Keratinocyte (primary cell): ENCODE measurements around the gene PDE8A. TPM values are rescaled to one million over a fixed set of nuclear protein-coding genes. Genes with fewer than 3 reads are reported as not detected.

Source experiments
- DNase-seq: peaks from one replicate; pipeline ENCODE4 v3.0.0-alpha.2; 2011; ENCODE audit warnings: low read depth, missing footprints, low spot score
- FAIRE-seq: peaks from 2 replicates; lab custom pipeline; 2011; peaks lifted over from hg19 to GRCh38; lab: Jason Lieb, UNC
- H2AFZ ChIP-seq: 2 replicates; pipeline ENCODE4 v1.6.0; 2012; ENCODE audit warnings: low read length, control low read depth, inconsistent platforms; ENCODE audit not compliant: control insufficient read depth
- H3K27ac ChIP-seq: 2 replicates; pipeline ENCODE4 v1.5.1; 2011; ENCODE audit warnings: low read length; ENCODE audit not compliant: control insufficient read depth, insufficient read depth
- H3K27me3 ChIP-seq: 3 replicates; pipeline ENCODE4 v1.6.0; 2011; ENCODE audit warnings: low read length; ENCODE audit not compliant: control insufficient read depth, insufficient read depth; ENCODE audit errors: extremely low read depth
- H3K36me3 ChIP-seq, 2 experiments: 2 replicates in 1 of 2; 3 replicates in 1 of 2; pipeline ENCODE4 v1.5.1; 2011; ENCODE audit warnings: low read length in 2 of 2, mild to moderate bottlenecking in 1 of 2; ENCODE audit not compliant: control insufficient read depth in 2 of 2, insufficient read depth in 2 of 2; ENCODE audit errors: extremely low read depth in 1 of 2
- H3K4me1 ChIP-seq: 3 replicates; pipeline ENCODE4 v1.5.1; 2011; ENCODE audit warnings: low read length; ENCODE audit not compliant: control insufficient read depth, insufficient read depth; ENCODE audit errors: extremely low read depth
- H3K4me2 ChIP-seq: 3 replicates; pipeline ENCODE4 v1.6.0; 2011; ENCODE audit warnings: low read depth, low read length; ENCODE audit not compliant: control insufficient read depth, insufficient read depth; ENCODE audit errors: extremely low read depth
- H3K4me3 ChIP-seq, 3 experiments: fragments of 200-600 bp in 1 of 3; sonication (generic) in 1 of 3; 2 replicates in 2 of 3; 3 replicates in 1 of 3; pipeline ENCODE4 v1.5.1; 2011 to 2016; ENCODE audit warnings: low read length in 3 of 3, mild to moderate bottlenecking in 3 of 3, control low read depth in 2 of 3, inconsistent platforms in 1 of 3, low read depth in 1 of 3, mixed read lengths in 1 of 3, mixed run types in 1 of 3, moderate library complexity in 1 of 3; ENCODE audit not compliant: control insufficient read depth in 2 of 3, insufficient read depth in 2 of 3; ENCODE audit errors: extremely low read depth in 1 of 3
- H3K79me2 ChIP-seq: 2 replicates; pipeline ENCODE4 v1.6.0; 2012; ENCODE audit warnings: low read length; ENCODE audit not compliant: control insufficient read depth, insufficient read depth
- H3K9ac ChIP-seq: 3 replicates; pipeline ENCODE4 v1.6.0; 2011; ENCODE audit warnings: low read length; ENCODE audit not compliant: control insufficient read depth, insufficient read depth; ENCODE audit errors: extremely low read depth
- H3K9me1 ChIP-seq: 3 replicates; pipeline ENCODE4 v1.6.0; 2011; ENCODE audit warnings: low read length; ENCODE audit not compliant: control insufficient read depth, insufficient read depth; ENCODE audit errors: extremely low read depth
- H3K9me3 ChIP-seq: 2 replicates; pipeline ENCODE4 v1.5.1; 2012; ENCODE audit warnings: low read depth, low read length; ENCODE audit not compliant: control insufficient read depth
- H4K20me1 ChIP-seq: 3 replicates; pipeline ENCODE4 v1.6.0; 2011; ENCODE audit warnings: low read length; ENCODE audit not compliant: control insufficient read depth, insufficient read depth; ENCODE audit errors: extremely low read depth
- CTCF ChIP-seq, 3 experiments: IDR thresholded peaks in 1 of 3; conservative IDR thresholded peaks in 1 of 3; optimal IDR thresholded peaks in 1 of 3; 2 replicates in 2 of 3; 3 replicates in 1 of 3; pipeline versions ENCODE3 to v1.5.1; 2011; ENCODE audit warnings: low read length in 3 of 3, mild to moderate bottlenecking in 3 of 3, moderate library complexity in 2 of 3, control low read depth in 1 of 3, inconsistent platforms in 1 of 3; ENCODE audit not compliant: insufficient read depth in 2 of 3; ENCODE audit errors: extremely low read depth in 1 of 3
- EZH2 ChIP-seq: IDR thresholded peaks from one replicate; pipeline ENCODE4 v1.6.1; 2012; ENCODE audit warnings: inconsistent platforms, mild to moderate bottlenecking, low read length, moderate library complexity
- dilution Hi-C: fragments of 300-500 bp; cut with MboI; formaldehyde crosslinking; loops from one replicate; pipeline ENCODE4 v1.7.0; 2020; ENCODE audit warnings: low sequenced_read_pairs; ENCODE audit not compliant: extremely low pct_ligation_motif_present
- polyA minus RNA-seq, 3 experiments: library from RNA; depleted of rRNA, polyadenylated mRNA; stranded (reverse); fragments of >200 nt; gene quantifications; 1 replicate in 1 of 3; 2 replicates in 1 of 3; 3 replicates in 1 of 3; pipeline ENCODE4 v1.2.3, GENCODE V29; 2011
- polyA plus RNA-seq, 5 experiments: library from polyadenylated mRNA; depleted of rRNA in 3 of 5; stranded (reverse) in 3 of 5; stranded (forward) in 1 of 5; unstranded in 1 of 5; fragments of >200 nt; gene quantifications; 1 replicate in 1 of 5; 2 replicates in 3 of 5; 3 replicates in 1 of 5; pipeline versions ENCODE4 v1.2.1 to v1.2.3, GENCODE V29; 2011 to 2012; ENCODE audit warnings: missing spikeins in 2 of 5, low read depth in 1 of 5, low replicate concordance in 1 of 5

PDE8A gene
- polyA plus RNA-seq (19.5 to 24.2 TPM (median 24.1 TPM) in 3 replicates), polyA minus RNA-seq (19.0 to 29.5 TPM (median 23.7 TPM) in 3 replicates)
- polyA plus RNA-seq (2011; ENCODE audit: low read depth) = 3.5 TPM
- polyA plus RNA-seq (2011; cell fraction: cytosol; rRNA removed) = 20.3 and 30.6 TPM in 2 replicates
- 35.4 and 36.5 TPM in 2 replicates for polyA plus RNA-seq (2011; cell fraction: nucleus; rRNA removed)
- 8.3 and 12.5 TPM in 2 replicates for polyA plus RNA-seq (2012; ENCODE audit: low replicate concordance)
- polyA minus RNA-seq (2011; cell fraction: cytosol; rRNA and poly(A)+ RNA removed) = 17.3 TPM
- 12.0 and 29.8 TPM in 2 replicates for polyA minus RNA-seq (2011; cell fraction: nucleus; rRNA and poly(A)+ RNA removed)

GRCh38 chr15:84981711-84982300 is at the start of gene PDE8A:
Gene PDE8A (plus strand): TSS chr15:84981856. CDS start chr15:84982163, 307 bp downstream.
- no peaks in the 10 kb centered on the region for H3K9me3 ChIP-seq
- no peak for FAIRE-seq
- no peaks in the 10 kb centered on the region for H3K27me3 ChIP-seq
- peak within 1 kb of the TSS; percentile 92 for H3K4me2 ChIP-seq
- H3K27ac ChIP-seq = peak within 1 kb of the TSS; percentile 81
- no peak for DNase-seq
- H2AFZ ChIP-seq = peak within 1 kb of the TSS; percentile 94
- peaks cover 13% of the 10 kb centered on the region for H3K79me2 ChIP-seq
- H4K20me1 ChIP-seq = no peaks in the 10 kb centered on the region
- peaks cover 14% of the 10 kb centered on the region for H3K4me1 ChIP-seq
- no peaks in the 10 kb centered on the region for H3K36me3 ChIP-seq
- no peaks in the 10 kb centered on the region for H3K9me1 ChIP-seq
- peak within 1 kb of the TSS; percentile 87 for H3K9ac ChIP-seq
- dilution Hi-C loops = no loop called here
- peak within 1 kb of the TSS; percentile 69 to 95 (median 83) for H3K4me3 ChIP-seq
- no peak for TF ChIP-seq EZH2
- TF ChIP-seq CTCF (optimal IDR thresholded peaks at IDR 0.05 in 1 of 3, IDR thresholded peaks at IDR 0.05 in 1 of 3, conservative IDR thresholded peaks at IDR 0.05 in 1 of 3; ENCODE audit: extremely low read depth in 1 of 3, insufficient read depth in 2 of 3, low read length in 3 of 3) = no peak

GRCh38 chr15:84934942-84935729 is 46.5 kb upstream of the PDE8A start:
- FAIRE-seq = no peak
- Histone ChIP-seq H3K4me2 (no peak overlapping the region), H4K20me1 (no peaks in the 10 kb centered on the region), H3K9me1 (no peaks in the 10 kb centered on the region), H3K9ac (no peak overlapping the region), H3K27me3 (peaks cover 3% of the 10 kb centered on the region), H3K79me2 (no peaks in the 10 kb centered on the region), H3K4me1 (peaks cover 3% of the 10 kb centered on the region), H3K36me3 (no peaks in the 10 kb centered on the region), H3K9me3 (no peaks in the 10 kb centered on the region), H3K4me3 (no peak overlapping the region), H3K27ac (no peak overlapping the region), H2AFZ (no peak overlapping the region)
- dilution Hi-C loops = no loop called here
- no peak for DNase-seq
- TF ChIP-seq CTCF (optimal IDR thresholded peaks at IDR 0.05 in 1 of 3, IDR thresholded peaks at IDR 0.05 in 1 of 3, conservative IDR thresholded peaks at IDR 0.05 in 1 of 3; ENCODE audit: extremely low read depth in 1 of 3, insufficient read depth in 2 of 3, low read length in 3 of 3) (peak in 2 of 3 experiments; percentile 27 to 57), EZH2 (no peak)
